HEK293 (cell line): ENCODE data around the gene DCBLD2.

Experiments
- CTCF ChIA-PET: fragments of 350-600 bp; formaldehyde crosslinking; extraction: SDS; loops from one replicate; lab custom pipeline; 2021; ENCODE audit warnings: antibody characterized with exemption; lab: Yijun Ruan, JAX
- POLR2A ChIA-PET: fragments of 300-600 bp; formaldehyde crosslinking; extraction: SDS; loops from one replicate; lab custom pipeline; 2020; ENCODE audit warnings: antibody characterized with exemption, inconsistent platforms; lab: Yijun Ruan, JAX
- H3K27ac ChIP-seq: fragments of 200-500 bp; sonication (Bioruptor generic); 2 replicates; pipeline ENCODE4 v1.5.1; 2014; ENCODE audit warnings: low read depth, low read length, control low read depth, inconsistent platforms; ENCODE audit errors: extremely low read depth
- H3K36me3 ChIP-seq, 2 experiments: fragments of 200-500 bp in 1 of 2; sonication (Bioruptor generic) in 1 of 2; 1 replicate in 1 of 2; 2 replicates in 1 of 2; pipeline ENCODE4 v1.5.1; 2014 to 2017; ENCODE audit warnings: inconsistent platforms in 2 of 2, low read length in 2 of 2; ENCODE audit not compliant: control insufficient read depth in 2 of 2, insufficient read depth in 1 of 2
- H3K4me1 ChIP-seq: fragments of 200-500 bp; sonication (Bioruptor generic); 2 replicates; pipeline ENCODE4 v1.5.1; 2014; ENCODE audit warnings: mild to moderate bottlenecking, low read length, inconsistent platforms; ENCODE audit not compliant: control insufficient read depth, insufficient read depth
- H3K4me3 ChIP-seq: 2 replicates; pipeline ENCODE4 v1.5.1; 2011; ENCODE audit warnings: low read depth, mild to moderate bottlenecking, control low read depth, low read length, moderate library complexity
- H3K9me3 ChIP-seq: fragments of 200-500 bp; sonication (Bioruptor generic); 2 replicates; pipeline ENCODE4 v1.5.1; 2014; ENCODE audit warnings: low read depth, low read length, inconsistent platforms; ENCODE audit not compliant: control insufficient read depth, insufficient read depth
- EGR2 ChIP-seq: fragments of 450-650 bp; formaldehyde crosslinking; IDR thresholded peaks from 2 replicates; pipeline ENCODE4 v1.5.1; 2016; ENCODE audit warnings: low read depth, missing biosample characterization, missing genetic modification characterization
- GFI1B ChIP-seq: fragments of 450-650 bp; formaldehyde crosslinking; IDR thresholded peaks from 2 replicates; pipeline ENCODE4 v1.5.1; 2016; ENCODE audit warnings: missing biosample characterization, missing genetic modification characterization
- IKZF3 ChIP-seq: fragments of 450-650 bp; IDR thresholded peaks from 2 replicates; pipeline ENCODE4 v1.5.0; 2018; ENCODE audit warnings: missing biosample characterization, mild to moderate bottlenecking, missing genetic modification characterization, moderate library complexity
- INSM2 ChIP-seq: fragments of 450-650 bp; formaldehyde crosslinking; IDR thresholded peaks from 2 replicates; pipeline ENCODE4 v1.5.1; 2016; ENCODE audit warnings: missing biosample characterization, missing genetic modification characterization
- MZF1 ChIP-seq: fragments of 450-650 bp; formaldehyde crosslinking; IDR thresholded peaks from 2 replicates; pipeline ENCODE4 v1.5.1; 2017; ENCODE audit warnings: missing biosample characterization, missing genetic modification characterization, borderline replicate concordance
- RBAK ChIP-seq: fragments of 450-650 bp; formaldehyde crosslinking; IDR thresholded peaks from 2 replicates; pipeline ENCODE4 v1.5.1; 2016; ENCODE audit warnings: missing biosample characterization, missing genetic modification characterization
- ZBTB1 ChIP-seq: fragments of 450-650 bp; formaldehyde crosslinking; IDR thresholded peaks from 2 replicates; pipeline ENCODE4 v1.5.1; 2016; ENCODE audit warnings: missing biosample characterization, missing genetic modification characterization
- ZBTB21 ChIP-seq: fragments of 450-650 bp; formaldehyde crosslinking; IDR thresholded peaks from 2 replicates; pipeline ENCODE4 v1.5.1; 2017; ENCODE audit warnings: missing biosample characterization, missing genetic modification characterization
- ZBTB6 ChIP-seq: fragments of 450-650 bp; formaldehyde crosslinking; IDR thresholded peaks from 2 replicates; pipeline ENCODE4 v1.5.1; 2017; ENCODE audit warnings: missing biosample characterization, missing genetic modification characterization
- ZFP37 ChIP-seq: fragments of 450-650 bp; formaldehyde crosslinking; IDR thresholded peaks from 2 replicates; pipeline ENCODE4 v1.5.1; 2016; ENCODE audit warnings: missing biosample characterization, missing genetic modification characterization
- ZFP41 ChIP-seq: fragments of 450-650 bp; formaldehyde crosslinking; IDR thresholded peaks from 2 replicates; pipeline ENCODE4 v1.5.1; 2016; ENCODE audit warnings: missing biosample characterization, missing genetic modification characterization, borderline replicate concordance
- ZNF112 ChIP-seq: fragments of 450-650 bp; formaldehyde crosslinking; IDR thresholded peaks from 2 replicates; pipeline ENCODE4 v1.5.0; 2017; ENCODE audit warnings: missing biosample characterization, missing genetic modification characterization
- ZNF211 ChIP-seq: fragments of 450-650 bp; formaldehyde crosslinking; IDR thresholded peaks from 2 replicates; pipeline ENCODE4 v1.5.1; 2016; ENCODE audit warnings: low read depth, missing biosample characterization, missing genetic modification characterization
- ZNF221 ChIP-seq: fragments of 450-650 bp; formaldehyde crosslinking; IDR thresholded peaks from 2 replicates; pipeline ENCODE4 v1.5.1; 2017; ENCODE audit warnings: missing biosample characterization, missing genetic modification characterization, borderline replicate concordance
- ZNF23 ChIP-seq: fragments of 450-650 bp; formaldehyde crosslinking; IDR thresholded peaks from 2 replicates; pipeline ENCODE4 v1.5.1; 2016; ENCODE audit warnings: missing biosample characterization, missing genetic modification characterization, borderline replicate concordance
- ZNF341 ChIP-seq: fragments of 450-650 bp; formaldehyde crosslinking; IDR thresholded peaks from 2 replicates; pipeline ENCODE4; 2016; ENCODE audit warnings: low read depth, missing biosample characterization, missing genetic modification characterization
- ZNF48 ChIP-seq: fragments of 450-650 bp; formaldehyde crosslinking; IDR thresholded peaks from 2 replicates; pipeline ENCODE4 v1.5.1; 2016; ENCODE audit warnings: missing biosample characterization, missing genetic modification characterization
- ZNF558 ChIP-seq: fragments of 450-650 bp; formaldehyde crosslinking; IDR thresholded peaks from 2 replicates; pipeline ENCODE4 v1.5.1; 2016; ENCODE audit warnings: missing biosample characterization, missing genetic modification characterization
- ZNF560 ChIP-seq: fragments of 450-650 bp; formaldehyde crosslinking; IDR thresholded peaks from 2 replicates; pipeline ENCODE4 v1.5.1; 2017; ENCODE audit warnings: missing biosample characterization, missing genetic modification characterization, borderline replicate concordance
- ZNF561 ChIP-seq: fragments of 450-650 bp; IDR thresholded peaks from 2 replicates; pipeline ENCODE4 v1.5.1; 2018; ENCODE audit warnings: missing biosample characterization, missing genetic modification characterization, borderline replicate concordance
- ZNF626 ChIP-seq: fragments of 450-650 bp; sonication (Bioruptor Pico); formaldehyde crosslinking; IDR thresholded peaks from 2 replicates; pipeline ENCODE4 v1.5.1; 2018; ENCODE audit warnings: missing biosample characterization, missing genetic modification characterization, inconsistent platforms
- ZNF645 ChIP-seq: fragments of 450-650 bp; formaldehyde crosslinking; IDR thresholded peaks from 2 replicates; pipeline ENCODE4; 2016; ENCODE audit warnings: missing biosample characterization, missing genetic modification characterization
- ZNF677 ChIP-seq: fragments of 450-650 bp; IDR thresholded peaks from 2 replicates; pipeline ENCODE4 v1.5.0; 2018; ENCODE audit warnings: missing biosample characterization, mild to moderate bottlenecking, missing genetic modification characterization, moderate library complexity
- ZNF837 ChIP-seq: fragments of 450-650 bp; formaldehyde crosslinking; IDR thresholded peaks from 2 replicates; pipeline ENCODE4 v1.5.1; 2016; ENCODE audit warnings: missing biosample characterization, missing genetic modification characterization
- ZNF843 ChIP-seq: fragments of 450-650 bp; formaldehyde crosslinking; IDR thresholded peaks from 2 replicates; pipeline ENCODE4 v1.5.1; 2016; ENCODE audit warnings: missing biosample characterization, missing genetic modification characterization
- TF ChIP-seq, protein P1 (sequence below): fragments of 450-650 bp; IDR thresholded peaks from 2 replicates; pipeline ENCODE4 v1.5.1; 2018; ENCODE audit warnings: missing biosample characterization, missing genetic modification characterization
- TF ChIP-seq, protein P2 (sequence below): fragments of 450-650 bp; formaldehyde crosslinking; IDR thresholded peaks from 2 replicates; pipeline ENCODE4 v1.5.1; 2016; ENCODE audit warnings: missing biosample characterization, missing genetic modification characterization
- TF ChIP-seq, protein P3 (sequence below): fragments of 450-650 bp; formaldehyde crosslinking; IDR thresholded peaks from 2 replicates; pipeline ENCODE4 v1.5.1; 2016; ENCODE audit warnings: missing biosample characterization, missing genetic modification characterization

Gene DCBLD2

GRCh38 chr3:98780343-98780742 is 121.2 kb downstream of the DCBLD2 start:
- POLR2A ChIA-PET = no interaction called here
- Histone ChIP-seq H3K4me1 (no peaks in the 10 kb centered on the region), H3K4me3 (no peak overlapping the region), H3K36me3 (peaks cover 0 to 52% of the 10 kb centered on the region in 2 experiments; a peak in 1 of 3 replicates), H3K9me3 (no peaks in the 10 kb centered on the region), H3K27ac (no peak overlapping the region)
- TF ChIP-seq ZNF843 (tag by site-specific recombination) = no peak
- TF ChIP-seq MZF1 (tag by site-specific recombination) = no peak
- TF ChIP-seq ZNF112 = no peak
- TF ChIP-seq ZFP41 = no peak
- TF ChIP-seq, protein P1, sequence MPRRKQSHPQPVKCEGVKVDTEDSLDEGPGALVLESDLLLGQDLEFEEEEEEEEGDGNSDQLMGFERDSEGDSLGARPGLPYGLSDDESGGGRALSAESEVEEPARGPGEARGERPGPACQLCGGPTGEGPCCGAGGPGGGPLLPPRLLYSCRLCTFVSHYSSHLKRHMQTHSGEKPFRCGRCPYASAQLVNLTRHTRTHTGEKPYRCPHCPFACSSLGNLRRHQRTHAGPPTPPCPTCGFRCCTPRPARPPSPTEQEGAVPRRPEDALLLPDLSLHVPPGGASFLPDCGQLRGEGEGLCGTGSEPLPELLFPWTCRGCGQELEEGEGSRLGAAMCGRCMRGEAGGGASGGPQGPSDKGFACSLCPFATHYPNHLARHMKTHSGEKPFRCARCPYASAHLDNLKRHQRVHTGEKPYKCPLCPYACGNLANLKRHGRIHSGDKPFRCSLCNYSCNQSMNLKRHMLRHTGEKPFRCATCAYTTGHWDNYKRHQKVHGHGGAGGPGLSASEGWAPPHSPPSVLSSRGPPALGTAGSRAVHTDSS (tag by site-specific recombination) = no peak
- TF ChIP-seq ZNF645 (tag by site-specific recombination) = no peak
- no peak for TF ChIP-seq RBAK (tag by site-specific recombination)
- TF ChIP-seq ZNF677 = no peak
- no peak for TF ChIP-seq ZNF211 (tag by site-specific recombination)
- no peak for TF ChIP-seq ZNF561 (tag by site-specific recombination)
- TF ChIP-seq, protein P2, sequence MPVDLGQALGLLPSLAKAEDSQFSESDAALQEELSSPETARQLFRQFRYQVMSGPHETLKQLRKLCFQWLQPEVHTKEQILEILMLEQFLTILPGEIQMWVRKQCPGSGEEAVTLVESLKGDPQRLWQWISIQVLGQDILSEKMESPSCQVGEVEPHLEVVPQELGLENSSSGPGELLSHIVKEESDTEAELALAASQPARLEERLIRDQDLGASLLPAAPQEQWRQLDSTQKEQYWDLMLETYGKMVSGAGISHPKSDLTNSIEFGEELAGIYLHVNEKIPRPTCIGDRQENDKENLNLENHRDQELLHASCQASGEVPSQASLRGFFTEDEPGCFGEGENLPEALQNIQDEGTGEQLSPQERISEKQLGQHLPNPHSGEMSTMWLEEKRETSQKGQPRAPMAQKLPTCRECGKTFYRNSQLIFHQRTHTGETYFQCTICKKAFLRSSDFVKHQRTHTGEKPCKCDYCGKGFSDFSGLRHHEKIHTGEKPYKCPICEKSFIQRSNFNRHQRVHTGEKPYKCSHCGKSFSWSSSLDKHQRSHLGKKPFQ (tag by site-specific recombination) = no peak
- no peak for TF ChIP-seq IKZF3 (tag by site-specific recombination)
- no peak for TF ChIP-seq EGR2
- no peak for TF ChIP-seq ZNF626 (tag by site-specific recombination)
- TF ChIP-seq, protein P3, sequence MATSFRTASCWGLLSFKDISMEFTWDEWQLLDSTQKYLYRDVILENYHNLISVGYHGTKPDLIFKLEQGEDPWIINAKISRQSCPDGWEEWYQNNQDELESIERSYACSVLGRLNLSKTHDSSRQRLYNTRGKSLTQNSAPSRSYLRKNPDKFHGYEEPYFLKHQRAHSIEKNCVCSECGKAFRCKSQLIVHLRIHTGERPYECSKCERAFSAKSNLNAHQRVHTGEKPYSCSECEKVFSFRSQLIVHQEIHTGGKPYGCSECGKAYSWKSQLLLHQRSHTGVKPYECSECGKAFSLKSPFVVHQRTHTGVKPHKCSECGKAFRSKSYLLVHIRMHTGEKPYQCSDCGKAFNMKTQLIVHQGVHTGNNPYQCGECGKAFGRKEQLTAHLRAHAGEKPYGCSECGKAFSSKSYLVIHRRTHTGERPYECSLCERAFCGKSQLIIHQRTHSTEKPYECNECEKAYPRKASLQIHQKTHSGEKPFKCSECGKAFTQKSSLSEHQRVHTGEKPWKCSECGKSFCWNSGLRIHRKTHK (tag by site-specific recombination) = no peak
- CTCF ChIA-PET = no interaction called here

- H3K27ac ChIP-seq = no peak overlapping the region
- CTCF ChIA-PET = interaction anchor here (1.4 kb wide), 1 partner anchor 37 kb away, joined by 4 read pairs; no protein-coding TSS in a partner anchor
- H3K36me3 ChIP-seq = peaks cover 0 to 49% of the 10 kb centered on the region in 2 experiments; a peak in 1 of 3 replicates
- no peak overlapping the region for H3K4me3 ChIP-seq
- TF ChIP-seq ZNF837 (tag by site-specific recombination) (no peak), ZNF48 (no peak), ZNF558 (tag by site-specific recombination) (no peak), INSM2 (no peak), ZNF221 (tag by site-specific recombination) (no peak), ZFP37 (tag by site-specific recombination) (no peak), ZBTB6 (tag by site-specific recombination) (no peak), GFI1B (tag by site-specific recombination) (no peak), ZBTB21 (tag by site-specific recombination) (no peak), ZNF341 (tag by site-specific recombination) (no peak), ZNF23 (tag by site-specific recombination) (no peak), ZBTB1 (tag by site-specific recombination) (no peak), ZNF560 (tag by site-specific recombination) (no peak)
- POLR2A ChIA-PET = no interaction called here
- no peaks in the 10 kb centered on the region for H3K4me1 ChIP-seq
- H3K9me3 ChIP-seq = no peaks in the 10 kb centered on the region
Observed at GRCh38 chr3:98779541-98780335, 121.8 kb downstream of the DCBLD2 start.
